Muscle of back (tissue), 11 donors: ENCODE results near the gene NBEAL2. TPM values are rescaled to one million over a fixed set of nuclear protein-coding genes. Genes with fewer than 3 reads are reported as not detected.
"Not testable (repeated sequence)": the region's sequence is repeated elsewhere in the genome, so short reads cannot be mapped to it uniquely, and the experiment has no call there.

Experiments used
- DNase-seq, 3 donors: peaks; one replicate each; pipeline versions ENCODE4 v3.0.0 to v3.0.0-alpha.2; 2013
- polyA plus RNA-seq, 10 donors: library from polyadenylated mRNA; unstranded; fragments of 120-200 nt; gene quantifications; one replicate each; pipeline ENCODE4 v1.2.1, GENCODE V29; 2013; ENCODE audit not compliant: insufficient read length in 10 of 10

The NBEAL2 gene
- polyA plus RNA-seq, 10 donors = 9.2 to 19.8 (median 16.0) TPM

DNA sequence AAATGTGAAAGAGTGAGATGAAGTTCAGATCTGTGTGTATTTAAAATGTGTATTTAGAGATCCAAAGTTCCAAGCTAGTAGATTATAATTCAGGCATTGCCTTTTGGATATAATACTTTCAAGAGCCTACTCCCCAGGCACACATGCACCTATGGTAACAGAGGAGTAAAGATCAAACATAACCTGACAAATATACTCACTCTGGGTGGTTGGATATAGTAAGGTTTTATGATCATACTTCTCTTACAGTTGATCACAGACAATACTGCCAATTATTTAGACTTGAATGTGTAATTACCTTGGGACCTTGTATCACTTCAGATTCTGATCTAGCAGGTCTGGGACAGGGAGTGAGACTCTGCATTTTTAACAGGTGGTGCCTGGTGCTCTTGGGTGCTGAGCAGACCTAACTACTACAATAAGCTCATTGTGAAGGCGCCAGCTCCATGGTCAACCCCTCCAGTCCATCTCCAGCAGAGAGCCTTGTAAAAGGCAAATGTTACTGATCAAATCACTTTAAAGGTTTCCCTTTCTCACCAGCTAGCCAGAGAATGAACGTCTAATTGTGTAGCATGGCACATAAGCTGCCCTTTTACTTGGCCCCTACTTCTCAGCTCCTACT is 55.5 kb downstream of the NBEAL2 start:
- no peak for DNase-seq

GRCh38 chr3:47035645-47036044 is 56.2 kb downstream of the NBEAL2 start:
- no peak for DNase-seq

DNA sequence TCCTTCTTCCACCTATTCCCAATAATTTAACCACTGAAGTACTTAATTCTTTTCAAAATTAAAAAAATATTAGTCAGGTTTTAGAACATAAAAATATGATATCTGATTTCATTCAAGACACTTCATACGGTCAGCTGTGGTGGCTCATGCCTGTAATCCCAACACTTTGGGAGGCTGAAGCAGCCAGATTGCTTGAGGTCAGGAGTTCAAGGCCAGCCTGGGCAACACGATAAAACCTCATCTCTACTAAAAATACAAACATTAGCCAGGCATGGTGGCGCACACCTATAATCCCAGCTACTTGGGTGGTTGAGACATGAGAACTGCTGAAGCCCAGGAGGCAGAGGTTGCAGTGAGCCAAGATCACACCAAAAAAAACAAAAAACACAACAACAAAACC is 56.7 kb downstream of the NBEAL2 start:
- no peak for DNase-seq

DNA sequence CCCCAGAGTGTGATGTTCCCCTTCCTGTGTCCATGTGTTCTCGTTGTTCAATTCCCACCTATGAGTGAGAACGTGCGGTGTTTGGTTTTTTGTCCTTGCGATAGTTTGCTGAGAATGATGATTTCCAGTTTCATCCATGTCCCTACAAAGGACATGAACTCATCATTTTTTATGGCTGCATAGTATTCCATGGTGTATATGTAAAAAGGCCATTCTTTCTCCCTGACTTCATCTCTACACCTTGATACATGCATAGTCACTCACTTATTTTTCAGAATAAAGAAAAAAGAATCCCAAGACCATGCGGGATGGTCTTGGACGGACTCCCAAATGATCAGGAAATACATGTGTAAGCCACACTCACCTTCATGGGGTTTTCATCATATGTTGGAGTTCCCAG is 57.8 kb downstream of the NBEAL2 start:
- DNase-seq = not testable (repeated sequence)

DNA sequence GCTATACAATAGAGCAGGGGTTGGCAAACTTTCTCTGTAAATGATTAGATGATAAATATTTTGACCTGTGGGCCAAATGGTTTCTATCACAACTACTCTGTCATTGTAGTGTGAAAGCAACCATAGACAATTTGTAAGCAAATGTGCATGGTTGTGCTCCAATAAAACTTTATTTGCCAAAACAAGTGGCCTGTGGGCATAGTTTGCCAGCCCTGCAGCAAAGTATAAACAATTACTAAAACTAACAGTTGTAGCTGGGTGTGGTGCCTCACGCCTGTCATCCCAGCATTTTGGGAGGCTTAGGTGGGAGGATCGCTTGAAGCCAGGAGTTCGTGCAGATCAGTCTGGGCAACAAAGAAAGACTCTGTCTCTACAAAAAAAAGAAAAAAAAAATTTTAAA is 61.6 kb downstream of the NBEAL2 start:
- DNase-seq = no peak

- DNase-seq = no peak
Measured at GRCh38 chr3:47042231-47042791, 62.8 kb downstream of the NBEAL2 start.

GRCh38 chr3:47047069-47047468 is 67.6 kb downstream of the NBEAL2 start:
- no peak for DNase-seq

GRCh38 chr3:47047673-47048072 is 68.2 kb downstream of the NBEAL2 start:
- no peak for DNase-seq

DNA sequence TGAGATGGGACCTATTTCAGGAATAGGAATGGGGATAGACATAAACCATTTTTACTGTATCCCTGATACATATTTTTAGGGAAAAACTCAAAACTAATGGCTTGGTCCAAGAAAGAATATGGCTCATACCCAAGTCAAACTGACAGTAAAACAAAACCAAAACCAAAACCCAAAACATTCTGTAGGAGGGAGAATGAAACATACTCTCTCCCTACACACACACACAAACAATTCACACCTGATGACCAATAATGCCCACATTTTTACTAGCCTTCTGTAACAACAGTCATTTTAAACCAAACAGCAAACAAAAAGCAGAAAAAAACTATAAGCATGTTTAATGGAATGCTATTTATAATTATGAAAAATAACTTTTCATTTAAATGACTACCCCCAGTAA is 74.9 kb downstream of the NBEAL2 start:
- no peak for DNase-seq

DNA sequence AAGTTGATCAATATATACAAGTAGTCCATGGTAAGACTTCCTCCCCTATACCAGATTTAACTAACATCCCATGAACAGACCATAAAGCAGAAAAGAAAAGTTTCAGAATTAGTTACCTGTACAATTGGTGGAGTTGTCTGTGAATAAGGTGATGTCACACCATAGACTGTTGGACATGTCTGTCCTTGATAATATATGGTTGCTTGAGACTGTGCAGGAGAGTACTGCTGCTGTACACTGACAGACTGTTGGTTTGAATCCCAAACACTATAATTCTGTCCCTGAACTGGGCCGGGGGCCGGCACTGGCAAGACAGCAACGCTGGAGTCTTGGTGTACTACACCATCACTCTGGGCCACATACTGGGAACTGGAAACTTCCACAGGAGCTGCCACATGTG is 77.2 kb downstream of the NBEAL2 start:
- no peak for DNase-seq

DNA sequence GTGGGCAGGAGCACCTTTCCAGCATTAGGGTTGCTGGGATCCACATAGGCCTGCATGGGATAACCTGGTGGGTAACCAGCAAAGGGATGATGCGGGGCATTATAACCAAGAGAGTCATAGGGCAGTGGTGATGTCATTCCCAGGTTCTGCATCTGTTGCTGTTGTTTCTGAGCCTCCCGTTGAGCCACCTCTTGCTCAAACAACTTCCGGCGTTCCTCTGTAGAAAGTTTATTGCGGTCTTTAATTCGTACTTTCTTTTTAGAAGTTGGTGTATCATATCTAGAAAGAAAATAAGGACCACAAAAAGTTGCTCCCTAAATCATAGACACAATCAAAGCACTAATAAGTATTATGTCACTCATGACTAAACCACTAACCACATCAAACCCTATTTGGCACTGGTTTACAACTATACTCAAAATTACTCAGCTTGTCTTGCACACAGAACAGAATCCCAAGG is 77.8 kb downstream of the NBEAL2 start:
- DNase-seq = no peak

Other genes with a start within 250 kb of the NBEAL2 start
- 100 to 1,000 TPM in 9 of 10 donors, 10 to 100 TPM in 1; 75.8 to 575 (median 346) TPM for gene MYL3, start 116.2 kb upstream of the NBEAL2 start, polyA plus RNA-seq
- 10 to 100 TPM in 4 of 10 donors, 1 to 10 TPM in 6; 6.9 to 39.0 (median 8.6) TPM for gene PTH1R, start 101.9 kb upstream of the NBEAL2 start, polyA plus RNA-seq
- gene CCDC12, start 2.9 kb upstream of the NBEAL2 start, polyA plus RNA-seq = 10 to 100 TPM; 23.5 to 48.5 (median 36.6) TPM
- 10 to 100 TPM; 29.5 to 42.0 (median 36.4) TPM for gene SETD2, start 184.4 kb downstream of the NBEAL2 start, polyA plus RNA-seq